ENCODE results near the gene ZNF652. TPM values are rescaled to one million over a fixed set of nuclear protein-coding genes. Genes with fewer than 3 reads are reported as not detected.
"Not testable (repeated sequence)": the region's sequence is repeated elsewhere in the genome, so short reads cannot be mapped to it uniquely, and the experiment has no call there.

Gene ZNF652
- total RNA-seq, 1 experiment from 2014 or later = 32.1 TPM

- Histone ChIP-seq H3K27me3 (replicated peaks; ENCODE audit: insufficient read depth, low read depth, low read length, poor library complexity) (no peaks in the 10 kb centered on the region), H3K4me1 (ENCODE audit: insufficient read depth, low read length, poor library complexity, severe bottlenecking) (no peaks in the 10 kb centered on the region), H3K27ac (ENCODE audit: low read depth, low read length, poor library complexity, severe bottlenecking) (no peak overlapping the region), H3K36me3 (ENCODE audit: insufficient read depth, low read length, poor library complexity, severe bottlenecking) (no peaks in the 10 kb centered on the region), H3K4me3 (ENCODE audit: low read depth, low read length, poor library complexity, severe bottlenecking) (no peak overlapping the region), H3K9me3 (ENCODE audit: low read depth, low read length, poor library complexity, severe bottlenecking) (no peaks in the 10 kb centered on the region)
- DNase-seq (ENCODE audit: low spot score) = no peak
- ChIA-PET POLR2A (ENCODE audit: low non-redundant PET) (no interaction called here), CTCF (no interaction called here)
- intact Hi-C loops (cut with micrococcal nuclease; ENCODE audit: unreplicated experiment) = no loop called here
- no TSS peak for BruUV-seq (replicated peaks)
- TF ChIP-seq CTCF (conservative IDR thresholded peaks at IDR 0.05; ENCODE audit: low read depth, low read length) (no peak), EZH2 (IDR thresholded peaks at IDR 0.05; ENCODE audit: borderline replicate concordance, low read depth, low read length, poor library complexity, severe bottlenecking) (no peak)
These were observed 95.8 kb downstream of the ZNF652 start for GRCh38 chr17:49266233-49266632.

- BruUV-seq (replicated peaks); CTCF ChIA-PET; H3K9me3 ChIP-seq (ENCODE audit: low read depth, low read length, poor library complexity, severe bottlenecking); H3K27me3 ChIP-seq (replicated peaks; ENCODE audit: insufficient read depth, low read depth, low read length, poor library complexity); POLR2A ChIA-PET (ENCODE audit: low non-redundant PET); DNase-seq (ENCODE audit: low spot score); intact Hi-C loops (cut with micrococcal nuclease; ENCODE audit: unreplicated experiment); H3K36me3 ChIP-seq (ENCODE audit: insufficient read depth, low read length, poor library complexity, severe bottlenecking); H3K4me1 ChIP-seq (ENCODE audit: insufficient read depth, low read length, poor library complexity, severe bottlenecking); H3K27ac ChIP-seq (ENCODE audit: low read depth, low read length, poor library complexity, severe bottlenecking); H3K4me3 ChIP-seq (ENCODE audit: low read depth, low read length, poor library complexity, severe bottlenecking): not testable (repeated sequence)
These were observed 100.5 kb downstream of the ZNF652 start for GRCh38 chr17:49261540-49261939.

GRCh38 chr17:49260817-49261291 is 101.2 kb downstream of the ZNF652 start:
- no peaks in the 10 kb centered on the region for H3K27me3 ChIP-seq (replicated peaks; ENCODE audit: insufficient read depth, low read depth, low read length, poor library complexity)
- no peaks in the 10 kb centered on the region for H3K4me1 ChIP-seq (ENCODE audit: insufficient read depth, low read length, poor library complexity, severe bottlenecking)
- H3K27ac ChIP-seq (ENCODE audit: low read depth, low read length, poor library complexity, severe bottlenecking) = no peak overlapping the region
- TF ChIP-seq EZH2 (IDR thresholded peaks at IDR 0.05; ENCODE audit: borderline replicate concordance, low read depth, low read length, poor library complexity, severe bottlenecking) = no peak
- H3K36me3 ChIP-seq (ENCODE audit: insufficient read depth, low read length, poor library complexity, severe bottlenecking) = no peaks in the 10 kb centered on the region
- no TSS peak for BruUV-seq (replicated peaks)
- CTCF ChIA-PET = no interaction called here
- POLR2A ChIA-PET (ENCODE audit: low non-redundant PET) = no interaction called here
- intact Hi-C loops (cut with micrococcal nuclease; ENCODE audit: unreplicated experiment) = no loop called here
- H3K9me3 ChIP-seq (ENCODE audit: low read depth, low read length, poor library complexity, severe bottlenecking) = no peaks in the 10 kb centered on the region
- H3K4me3 ChIP-seq (ENCODE audit: low read depth, low read length, poor library complexity, severe bottlenecking) = peak overlapping the region; percentile 50
- no peak for DNase-seq (ENCODE audit: low spot score)

- Histone ChIP-seq H3K4me1 (ENCODE audit: insufficient read depth, low read length, poor library complexity, severe bottlenecking) (no peaks in the 10 kb centered on the region), H3K27me3 (replicated peaks; ENCODE audit: insufficient read depth, low read depth, low read length, poor library complexity) (no peaks in the 10 kb centered on the region), H3K36me3 (ENCODE audit: insufficient read depth, low read length, poor library complexity, severe bottlenecking) (no peaks in the 10 kb centered on the region), H3K9me3 (ENCODE audit: low read depth, low read length, poor library complexity, severe bottlenecking) (no peaks in the 10 kb centered on the region), H3K4me3 (ENCODE audit: low read depth, low read length, poor library complexity, severe bottlenecking) (peak overlapping the region; percentile 50), H3K27ac (ENCODE audit: low read depth, low read length, poor library complexity, severe bottlenecking) (peak overlapping the region; percentile 68)
- BruUV-seq (replicated peaks) = no TSS peak
- ChIA-PET POLR2A (ENCODE audit: low non-redundant PET) (interaction anchor here (0.5 kb wide), 2 partner anchors 97 to 137 kb away, joined by 6 to 7 read pairs; no protein-coding TSS in a partner anchor), CTCF (no interaction called here)
- intact Hi-C loops (cut with micrococcal nuclease; ENCODE audit: unreplicated experiment) = no loop called here
- peak; percentile 78 for DNase-seq (ENCODE audit: low spot score)
- TF ChIP-seq CTCF (conservative IDR thresholded peaks at IDR 0.05; ENCODE audit: low read depth, low read length) (no peak), EZH2 (IDR thresholded peaks at IDR 0.05; ENCODE audit: borderline replicate concordance, low read depth, low read length, poor library complexity, severe bottlenecking) (no peak)
These were observed 101.8 kb downstream of the ZNF652 start for GRCh38 chr17:49260011-49260816.
